NCI-H774 (cell line): ENCODE results near the gene MYL9.
A peak's percentile ranks its signal among the peaks of the same experiment; 100 is the strongest.
"Not testable (repeated sequence)": the region's sequence is repeated elsewhere in the genome, so short reads cannot be mapped to it uniquely, and the experiment has no call there.

ENCODE experiments used
- DNase-seq: peaks from one replicate; lab custom pipeline; 2025; lab: John Stamatoyannopoulos, UW

The MYL9 gene

GRCh38 chr20:36549628-36549941 is 8.3 kb downstream of the MYL9 start:
- no peak for DNase-seq

GRCh38 chr20:36549942-36550789 is 8.8 kb downstream of the MYL9 start:
- DNase-seq, result no peak

- DNase-seq, result no peak
Measured at GRCh38 chr20:36550790-36551299, 9.5 kb downstream of the MYL9 start.

- DNase-seq, result no peak
Measured at GRCh38 chr20:36555248-36555647, 13.9 kb downstream of the MYL9 start.

- no peak for DNase-seq
Measured at GRCh38 chr20:36562724-36563123, 21.4 kb downstream of the MYL9 start.

- no peak for DNase-seq
Measured at GRCh38 chr20:36563374-36563773, 22.1 kb downstream of the MYL9 start.

- not testable (repeated sequence) for DNase-seq
Measured at GRCh38 chr20:36564078-36564725, 22.9 kb downstream of the MYL9 start.

- not testable (repeated sequence) for DNase-seq
Measured at GRCh38 chr20:36564726-36565121, 23.4 kb downstream of the MYL9 start.

GRCh38 chr20:36565520-36565919 is 24.2 kb downstream of the MYL9 start:
- DNase-seq, result no peak

- DNase-seq, result no peak
Measured at GRCh38 chr20:36569847-36570429, 28.6 kb downstream of the MYL9 start.

GRCh38 chr20:36571564-36572504 is 30.5 kb downstream of the MYL9 start:
- DNase-seq, result no peak

- DNase-seq, result no peak
Measured at GRCh38 chr20:36572701-36573102, 31.4 kb downstream of the MYL9 start.

- DNase-seq, result peak; percentile 31
Measured at GRCh38 chr20:36573103-36573797, 31.9 kb downstream of the MYL9 start, which contains the start of gene TGIF2. TGIF2 (plus strand) TSS chr20:36573597; CDS start chr20:36578775, 5,178 bp downstream.

- no peak for DNase-seq
Measured at GRCh38 chr20:36573798-36574365, 32.6 kb downstream of the MYL9 start.

GRCh38 chr20:36574366-36575135 is 33.2 kb downstream of the MYL9 start:
- no peak for DNase-seq

- no peak for DNase-seq
Measured at GRCh38 chr20:36576081-36576445, 34.7 kb downstream of the MYL9 start.

GRCh38 chr20:36578356-36579041 is 37.2 kb downstream of the MYL9 start:
- DNase-seq, result no peak

- DNase-seq, result no peak
Measured at GRCh38 chr20:36579996-36580545, 38.8 kb downstream of the MYL9 start.

GRCh38 chr20:36582322-36582721 is 41.0 kb downstream of the MYL9 start:
- DNase-seq, result no peak
